Pancreas (tissue), 10 donors: ENCODE measurements around the gene CCDC88C. TPM values are rescaled to one million over a fixed set of nuclear protein-coding genes. Genes with fewer than 3 reads are reported as not detected.

Experiments
- ATAC-seq, 4 donors: fragments of 200-7000 bp; cut with Tn5 transposase; one replicate each; pipeline versions ENCODE4 v1.8.0 to v1.9.1; 2020; ENCODE audit warnings: mild to moderate bottlenecking in 4 of 4, moderate library complexity in 4 of 4
- DNase-seq, 6 donors: peaks; one replicate each; pipeline ENCODE4 v3.0.0-alpha.2; 2020
- FAIRE-seq: peaks from 2 replicates; lab custom pipeline; 2012; peaks lifted over from hg19 to GRCh38; lab: Jason Lieb, UNC
- H3K27ac ChIP-seq, 4 donors: fragments of 200-600 bp; sonication (generic); 1 replicate in 3 of 4; 2 replicates in 1 of 4; pipeline versions ENCODE4 v1.5.0 to v1.8.0; 2020
- H3K27me3 ChIP-seq, 4 donors: fragments of 200-600 bp; one replicate each; pipeline ENCODE4 v1.8.0; 2021
- H3K36me3 ChIP-seq, 3 donors: fragments of 200-600 bp; sonication (generic) in 1 of 3; one replicate each; pipeline versions ENCODE4 v1.5.0 to v1.8.0; 2020 to 2021
- H3K4me1 ChIP-seq, 3 donors: fragments of 200-600 bp; one replicate each; pipeline ENCODE4 v1.8.0; 2021
- H3K4me3 ChIP-seq, 4 donors: fragments of 200-600 bp; sonication (generic) in 2 of 4; one replicate each; pipeline versions ENCODE4 v1.5.0 to v1.8.0; 2020 to 2021
- H3K9me3 ChIP-seq, 4 donors: fragments of 200-600 bp; one replicate each; pipeline ENCODE4 v1.8.0; 2021
- CTCF ChIP-seq, 4 donors: fragments of 200-600 bp; sonication (generic) in 3 of 4; IDR thresholded peaks; one replicate each; pipeline versions ENCODE4 v1.5.0 to v1.8.0; 2021; ENCODE audit warnings: antibody characterized with exemption in 4 of 4
- WGBS, 2 donors: extraction: QIAGEN DNeasy Blood & Tissue Kit; methylation state at CpG; one replicate each; pipeline ENCODE4 v1.1.7; 2013; 5-methylcytosine and 5-hydroxymethylcytosine counted together
- intact Hi-C, 3 donors: fragments of 100-400 bp; cut with DNase I; formaldehyde crosslinking; loops; one replicate each; pipeline versions ENCODE4 v1.11.1 to v1.14.2; 2022
- polyA plus RNA-seq, 2 donors: library from polyadenylated mRNA; stranded (reverse); fragments of 200-250 nt; gene quantifications; one replicate each; pipeline ENCODE4 v1.2.3, GENCODE V29; 2013
- total RNA-seq, 6 donors: library from RNA; stranded (reverse); fragmentation: NEBNext Ultra II Directional in 4 of 6; extraction: Animal tissue kit (Norgen Biotek cat#: 25700) in 4 of 6; gene quantifications; one replicate each; pipeline versions ENCODE4 v1.2.1 to v1.2.4, GENCODE V29; 2021 to 2023
- donor health status: healthy with polysubstance abuse.
- donor health status: DM: no; HTN: no; CAD: no; lungs with moderate emphysema.
- donor health status: DM: no; HTN: no; CAD: no.
- donor health status: control.
- donor health status: control.
- donor health status: Bipolar disorder and iron deficiency.
- donor health status: DM: yes; HTN: yes; CAD: no.
- donor health status: DM: no; HTN: no; CAD: no.
- donor health status: DM: no; HTN: no; CAD: no.
- donor health status: DM: yes; HTN: yes; CAD: no.

Gene CCDC88C
- total and polyA plus RNA-seq, 8 donors, result 10.3 to 20.2 (median 14.6) TPM

- intact Hi-C loops, result loop anchor here in 1 of 3 donors (10.0 kb wide), 1 partner anchor 96 kb away; no protein-coding TSS in a partner anchor
- DNase-seq, result no peak
Observed at GRCh38 chr14:91328313-91329050, 89.1 kb downstream of the CCDC88C start.

DNA sequence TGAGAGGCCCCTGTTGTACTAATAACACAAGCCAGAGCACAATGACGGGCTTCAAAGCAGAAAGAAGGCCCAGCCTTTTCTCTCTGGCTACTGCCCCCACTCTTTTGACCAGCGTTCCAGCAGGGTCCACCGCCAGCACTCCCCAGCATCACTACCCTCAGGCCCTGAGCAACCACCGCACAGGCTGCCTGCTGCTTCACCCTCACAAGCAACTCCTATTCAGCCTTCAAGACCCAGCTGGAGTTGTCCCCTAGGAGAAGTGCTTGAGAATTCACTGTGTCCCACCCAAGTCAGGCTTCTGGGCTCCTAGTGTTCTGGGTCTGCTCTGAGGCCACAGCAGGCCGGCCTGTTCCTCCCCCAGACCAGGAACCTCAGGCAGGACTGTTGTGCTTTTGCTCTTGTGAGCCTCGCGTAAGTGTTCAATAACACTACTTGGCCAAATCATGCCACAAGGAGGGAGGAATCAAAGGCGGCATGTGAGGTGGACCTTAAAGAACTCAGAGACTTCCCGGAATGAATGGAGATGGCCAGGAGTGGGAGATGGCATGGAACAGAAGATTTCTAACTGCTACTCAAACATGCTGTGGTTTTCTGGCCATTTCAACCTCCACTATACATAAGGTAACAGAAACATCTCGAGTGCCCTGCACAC lies 89.8 kb downstream of the CCDC88C start:
- peaks cover 0 to 7% (median 0%) of the 10 kb centered on the region in 3 donors for H3K4me1 ChIP-seq

More at GRCh38 chr14:91328313-91329050, 89.1 kb downstream of the CCDC88C start:
- Histone ChIP-seq H3K36me3 (peaks cover 0 to 7% (median 0%) of the 10 kb centered on the region in 3 donors), H3K27ac (no peak overlapping the region), H3K27me3 (no peaks in the 10 kb centered on the region), H3K4me3 (no peak overlapping the region), H3K4me1 (peaks cover 0 to 9% (median 0%) of the 10 kb centered on the region in 3 donors), H3K9me3 (no peaks in the 10 kb centered on the region)
- no peak for TF ChIP-seq CTCF (IDR thresholded peaks at IDR 0.05)
- WGBS, 2 donors, result 83% methylated on average over 27 of the region's 27 CpGs
- no peak for FAIRE-seq
- no peak for ATAC-seq

DNA sequence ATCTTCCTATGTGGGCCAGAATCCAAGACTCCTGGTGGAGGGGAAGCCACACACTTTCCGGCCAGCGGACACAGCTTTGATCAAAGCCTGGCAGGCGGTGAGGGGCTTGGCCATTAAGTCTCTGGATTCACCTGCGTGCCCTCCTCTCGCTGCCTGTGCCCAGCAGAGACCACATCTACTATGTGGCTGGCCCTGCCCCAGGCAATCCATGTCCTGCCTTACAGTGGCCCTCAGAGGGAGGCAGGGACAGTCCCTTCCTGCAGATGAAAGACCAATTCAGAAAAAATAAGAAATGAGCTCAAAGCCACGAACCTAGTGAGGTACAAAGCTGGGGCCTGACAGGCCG lies 90.4 kb downstream of the CCDC88C start:
- no peak for FAIRE-seq
- H3K4me1 ChIP-seq, result peaks cover 0 to 2% (median 0%) of the 10 kb centered on the region in 3 donors
- intact Hi-C loops, result loop anchor here in 1 of 3 donors (10.0 kb wide), 1 partner anchor 98 kb away; no protein-coding TSS in a partner anchor

More for the DNA sequence above, 89.8 kb downstream of the CCDC88C start:
- 92 to 96% methylated on average over 10 of the region's 10 CpGs for WGBS, 2 donors
- intact Hi-C loops, result loop anchor here in 1 of 3 donors (10.0 kb wide), 1 partner anchor 97 kb away; no protein-coding TSS in a partner anchor
- TF ChIP-seq CTCF (IDR thresholded peaks at IDR 0.05), result no peak
- ATAC-seq (no peak), FAIRE-seq (no peak), DNase-seq (no peak)
- Histone ChIP-seq H3K27me3 (no peaks in the 10 kb centered on the region), H3K27ac (no peak overlapping the region), H3K9me3 (no peaks in the 10 kb centered on the region), H3K36me3 (peaks cover 0 to 7% (median 0%) of the 10 kb centered on the region in 3 donors), H3K4me3 (no peak overlapping the region)

GRCh38 chr14:91326514-91327249 lies 90.9 kb downstream of the CCDC88C start:
- H3K4me3 ChIP-seq, result no peak overlapping the region
- ATAC-seq (no peak), DNase-seq (no peak), FAIRE-seq (no peak)
- intact Hi-C loops, result loop anchor here in 1 of 3 donors (10.0 kb wide), 1 partner anchor 98 kb away; no protein-coding TSS in a partner anchor
- H3K9me3 ChIP-seq, result no peaks in the 10 kb centered on the region
- H3K27ac ChIP-seq, result no peak overlapping the region
- no peaks in the 10 kb centered on the region for H3K4me1 ChIP-seq
- H3K36me3 ChIP-seq, result peaks cover 0 to 7% (median 0%) of the 10 kb centered on the region in 3 donors
- no peak for TF ChIP-seq CTCF (IDR thresholded peaks at IDR 0.05)
- H3K27me3 ChIP-seq, result no peaks in the 10 kb centered on the region
- whole genome bisulfite sequencing, 2 donors, result 77 to 79% methylated on average over 14 of the region's 14 CpGs

More for the DNA sequence above, 90.4 kb downstream of the CCDC88C start:
- 85 to 95% methylated on average over 7 of the region's 7 CpGs for WGBS, 2 donors
- TF ChIP-seq CTCF (IDR thresholded peaks at IDR 0.05), result no peak
- Histone ChIP-seq H3K9me3 (no peaks in the 10 kb centered on the region), H3K36me3 (peaks cover 0 to 7% (median 0%) of the 10 kb centered on the region in 3 donors), H3K27ac (no peak overlapping the region), H3K27me3 (no peaks in the 10 kb centered on the region), H3K4me3 (no peak overlapping the region)
- ATAC-seq (no peak), DNase-seq (no peak)
